Thoracic aorta (tissue), 2 donors: ENCODE measurements around the gene STRN4. TPM values are rescaled to one million over a fixed set of nuclear protein-coding genes. Genes with fewer than 3 reads are reported as not detected.

ENCODE experiments used
- ATAC-seq: fragments of 150-250 bp; one replicate; pipeline ENCODE4 v1.8.0; 2017; ENCODE audit warnings: low read depth; ENCODE audit not compliant: insufficient number of reproducible peaks, low FRiP score
- DNase-seq: peaks from one replicate; pipeline ENCODE4 v3.0.0-alpha.2; 2020; ENCODE audit warnings: low spot score
- H3K27ac ChIP-seq, 2 donors: fragments of 200-600 bp; sonication (generic); 1 replicate in 1 of 2; 2 replicates in 1 of 2; pipeline ENCODE4 v1.5.1; 2016; ENCODE audit warnings: mild to moderate bottlenecking in 2 of 2, moderate library complexity in 2 of 2
- H3K27me3 ChIP-seq: fragments of 200-600 bp; sonication (generic); replicated peaks from 2 replicates; pipeline ENCODE4 v1.6.0; 2016; ENCODE audit warnings: mild to moderate bottlenecking; ENCODE audit not compliant: insufficient read depth
- H3K36me3 ChIP-seq: fragments of 200-600 bp; sonication (generic); one replicate; pipeline ENCODE4 v1.5.1; 2016
- H3K4me1 ChIP-seq, 2 donors: fragments of 200-600 bp; sonication (generic); 1 replicate in 1 of 2; 2 replicates in 1 of 2; pipeline versions ENCODE4 v1.5.1 to v1.6.0; 2016; ENCODE audit warnings: low read depth in 2 of 2, mild to moderate bottlenecking in 1 of 2; ENCODE audit not compliant: control insufficient read depth in 1 of 2
- H3K4me3 ChIP-seq: fragments of 200-600 bp; sonication (generic); 2 replicates; pipeline ENCODE4 v1.5.1; 2016; ENCODE audit warnings: mild to moderate bottlenecking
- H3K9me3 ChIP-seq: fragments of 200-600 bp; sonication (generic); 2 replicates; pipeline ENCODE4 v1.5.1; 2016
- CTCF ChIP-seq: fragments of 200-600 bp; sonication (generic); IDR thresholded peaks from one replicate; pipeline ENCODE4 v1.5.1; 2019; ENCODE audit warnings: antibody characterized with exemption
- total RNA-seq, 2 donors: library from RNA; depleted of rRNA; stranded (reverse); fragments of >200 nt; gene quantifications; one replicate each; pipeline versions ENCODE4 v1.1.0 to v1.2.3, GENCODE V29; 2016

The STRN4 gene
- total RNA-seq, 2 donors from 2014 or later = 60.9 to 66.7 TPM

DNA sequence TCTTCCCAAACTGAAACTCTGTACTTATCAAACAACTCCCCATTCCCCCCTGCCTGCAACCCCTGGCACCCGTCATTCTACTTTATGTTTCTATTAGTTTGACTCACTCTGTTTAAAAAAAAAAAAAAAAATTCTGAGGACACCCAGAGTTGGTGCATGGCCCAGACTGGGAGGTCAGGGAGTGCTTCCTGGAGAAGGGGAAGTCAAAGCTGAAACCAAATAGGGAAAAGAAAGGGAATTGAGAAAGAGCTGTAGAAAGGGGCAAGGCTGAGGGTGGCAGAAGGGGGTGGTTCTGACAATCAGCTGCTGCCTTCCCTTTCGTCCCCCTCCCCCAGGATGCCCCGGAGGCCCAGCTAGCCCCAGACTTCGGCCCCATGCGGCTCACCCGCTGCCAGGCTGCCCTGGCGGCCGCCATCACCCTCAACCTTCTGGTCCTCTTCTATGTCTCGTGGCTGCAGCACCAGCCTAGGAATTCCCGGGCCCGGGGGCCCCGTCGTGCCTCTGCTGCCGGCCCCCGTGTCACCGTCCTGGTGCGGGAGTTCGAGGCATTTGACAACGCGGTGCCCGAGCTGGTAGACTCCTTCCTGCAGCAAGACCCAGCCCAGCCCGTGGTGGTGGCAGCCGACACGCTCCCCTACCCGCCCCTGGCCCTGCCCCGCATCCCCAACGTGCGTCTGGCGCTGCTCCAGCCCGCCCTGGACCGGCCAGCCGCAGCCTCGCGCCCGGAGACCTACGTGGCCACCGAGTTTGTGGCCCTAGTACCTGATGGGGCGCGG lies 9.0 kb upstream of the STRN4 start:
- Histone ChIP-seq H3K9me3 (no peaks in the 10 kb centered on the region), H3K4me3 (peak overlapping the region; percentile 21), H3K27me3 (no peaks in the 10 kb centered on the region), H3K27ac (peak overlapping the region; percentile 64), H3K4me1 (peaks cover 8 to 22% of the 10 kb centered on the region in 2 donors), H3K36me3 (peaks cover 8% of the 10 kb centered on the region)
- ATAC-seq = peak; percentile 15
- no peak for DNase-seq
- no peak for TF ChIP-seq CTCF

GRCh38 chr19:46753420-46754155 lies 7.3 kb upstream of the STRN4 start:
- no peaks in the 10 kb centered on the region for H3K27me3 ChIP-seq
- H3K36me3 ChIP-seq = peaks cover 8% of the 10 kb centered on the region
- peaks cover 8 to 22% of the 10 kb centered on the region in 2 donors for H3K4me1 ChIP-seq
- H3K9me3 ChIP-seq = no peaks in the 10 kb centered on the region
- peak overlapping the region in 1 of 2 donors; percentile 14 for H3K27ac ChIP-seq
- ATAC-seq (no peak), DNase-seq (no peak)
- no peak overlapping the region for H3K4me3 ChIP-seq
- no peak for TF ChIP-seq CTCF

DNA sequence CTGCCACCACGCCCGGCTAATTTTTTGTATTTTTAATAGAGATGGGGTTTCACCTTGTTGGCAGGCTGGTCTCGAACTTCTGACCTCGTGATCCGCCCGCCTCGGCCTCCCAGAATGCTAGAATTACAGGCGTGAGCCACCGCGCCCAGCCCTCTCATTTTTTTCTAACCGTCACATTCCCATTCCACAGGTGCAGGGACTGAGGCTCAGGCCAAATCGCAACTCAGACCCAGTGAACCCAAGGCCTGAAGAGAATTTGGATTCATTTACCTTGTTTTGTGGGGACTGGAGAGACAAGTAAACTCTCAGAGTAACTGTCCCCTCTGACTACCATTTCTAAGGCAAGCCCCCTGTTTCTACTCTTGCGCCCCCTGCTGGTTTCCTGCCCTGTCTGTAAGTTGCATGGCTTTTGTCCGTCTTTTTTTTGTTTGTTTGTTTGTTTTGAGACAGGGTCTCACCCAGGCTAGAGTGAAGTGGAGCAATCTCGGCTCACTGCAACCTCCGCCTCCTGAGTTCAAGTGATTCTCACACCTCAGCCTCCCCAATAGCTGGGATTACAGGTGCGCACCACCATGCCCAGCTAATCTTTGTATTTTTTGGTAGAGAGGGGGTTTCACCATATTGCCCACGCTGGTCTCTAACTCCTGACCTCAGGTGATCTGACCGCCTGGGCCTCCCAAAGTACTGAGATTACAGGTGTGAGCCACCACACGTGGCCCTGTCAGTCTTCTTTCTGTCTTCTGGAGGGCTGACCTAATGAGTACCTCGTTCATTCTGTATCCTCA lies 2.3 kb upstream of the STRN4 start:
- peak; percentile 67 for TF ChIP-seq CTCF
- Histone ChIP-seq H3K36me3 (no peaks in the 10 kb centered on the region), H3K27me3 (no peaks in the 10 kb centered on the region), H3K4me1 (peaks cover 15 to 23% of the 10 kb centered on the region in 2 donors), H3K27ac (no peak overlapping the region), H3K4me3 (no peak overlapping the region), H3K9me3 (no peaks in the 10 kb centered on the region)
- DNase-seq = no peak
- ATAC-seq = no peak

DNA sequence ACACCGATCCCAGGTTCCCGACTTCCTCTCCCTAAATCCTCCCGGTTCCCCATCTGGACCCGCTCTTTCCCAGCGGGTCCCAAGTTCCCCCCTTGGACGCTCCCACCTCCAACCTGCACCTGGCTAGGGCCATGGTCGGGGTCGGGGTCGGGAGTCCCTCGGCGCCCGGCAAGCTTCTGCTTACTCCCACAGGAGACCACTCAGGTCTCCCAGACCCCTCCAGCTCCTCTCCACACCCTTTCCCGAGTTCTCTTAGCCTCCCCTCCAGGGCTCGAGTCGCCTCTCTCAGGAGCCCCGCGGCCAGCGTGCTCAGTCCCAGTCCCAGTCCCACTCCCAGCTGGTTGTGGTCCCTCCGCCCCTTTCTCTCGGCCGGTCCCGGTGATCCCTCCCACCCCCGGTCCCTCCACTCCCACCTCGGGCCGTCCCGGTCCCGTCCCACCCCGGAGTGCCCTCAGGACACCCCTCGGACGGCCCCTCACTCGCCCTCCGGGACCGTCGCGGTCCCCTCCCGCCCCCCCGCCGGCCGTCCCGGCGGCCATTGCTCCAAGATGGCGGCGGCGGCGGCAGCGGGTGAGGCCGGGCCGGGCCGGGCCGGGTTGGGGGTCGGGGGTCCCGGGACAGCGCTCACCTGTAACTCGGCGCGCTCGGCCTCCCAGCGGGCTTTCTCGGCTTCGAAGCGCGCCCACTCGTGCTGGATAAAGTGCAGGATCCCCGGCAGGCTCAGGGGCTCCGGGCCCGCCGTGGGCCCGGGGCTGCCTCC lies 549 bp downstream of the STRN4 start, which contains the start of gene FKRP:
TSS of gene FKRP (plus strand) at position 537 of the 760 bp plus-strand sequence. CDS start 9,394 bp downstream, outside the sequence.
- Histone ChIP-seq H3K36me3 (no peaks in the 10 kb centered on the region), H3K9me3 (no peaks in the 10 kb centered on the region), H3K4me3 (peak within 1 kb of the TSS; percentile 86), H3K27ac (peak within 1 kb of the TSS; percentile 61 to 75), H3K27me3 (no peaks in the 10 kb centered on the region), H3K4me1 (peaks cover 22 to 36% of the 10 kb centered on the region in 2 donors)
- no peak for TF ChIP-seq CTCF
- ATAC-seq (no peak), DNase-seq (no peak)
